Left ventricle myocardium inferior (tissue), 1 donor: Measurements from ENCODE around the gene HRH2. TPM values are rescaled to one million over a fixed set of nuclear protein-coding genes. Genes with fewer than 3 reads are reported as not detected.

ENCODE experiments used
- DNase-seq: peaks from one replicate; pipeline ENCODE4 v3.0.0-alpha.2; 2020
- H3K27ac ChIP-seq: fragments of 200-600 bp; replicated peaks from 2 replicates; pipeline ENCODE4 v1.8.0; 2021
- H3K27me3 ChIP-seq: fragments of 200-600 bp; 2 replicates; pipeline ENCODE4 v1.8.0; 2021; ENCODE audit warnings: low read depth
- H3K36me3 ChIP-seq: fragments of 200-600 bp; 2 replicates; pipeline ENCODE4 v1.8.0; 2021
- H3K4me1 ChIP-seq: fragments of 200-600 bp; 2 replicates; pipeline ENCODE4 v1.8.0; 2021
- H3K4me3 ChIP-seq: fragments of 200-600 bp; 2 replicates; pipeline ENCODE4 v1.8.0; 2021; ENCODE audit warnings: mild to moderate bottlenecking, moderate library complexity
- H3K9me3 ChIP-seq: fragments of 200-600 bp; replicated peaks from 2 replicates; pipeline ENCODE4 v1.8.0; 2021
- CTCF ChIP-seq: fragments of 200-600 bp; IDR thresholded peaks from 2 replicates; pipeline ENCODE4 v1.8.0; 2021; ENCODE audit warnings: antibody characterized with exemption, mild to moderate bottlenecking, borderline replicate concordance
- intact Hi-C: fragments of 100-400 bp; cut with micrococcal nuclease; formaldehyde crosslinking; loops from one replicate; pipeline ENCODE4 v1.11.0; 2022
- total RNA-seq: library from RNA; stranded (reverse); fragmentation: NEBNext Ultra II Directional; extraction: Animal tissue kit (Norgen Biotek cat#: 25700); gene quantifications from one replicate; pipeline ENCODE4 v1.2.1, GENCODE V29; 2021
- donor health status: DM: no; HTN: yes; CAD: no; lungs with severe emphysema.

HRH2 gene
- total RNA-seq, 1 donor from 2014 or later = 47.7 TPM

GRCh38 chr5:175670372-175670771 is 12.5 kb downstream of the HRH2 start:
- Histone ChIP-seq H3K9me3 (no peaks in the 10 kb centered on the region), H3K36me3 (no peaks in the 10 kb centered on the region), H3K4me3 (no peak overlapping the region), H3K4me1 (peaks cover 84% of the 10 kb centered on the region), H3K27ac (peak overlapping the region; percentile 69), H3K27me3 (no peaks in the 10 kb centered on the region)
- intact Hi-C loops = no loop called here
- TF ChIP-seq CTCF = no peak
- DNase-seq = no peak

GRCh38 chr5:175671013-175671412 is 13.1 kb downstream of the HRH2 start:
- no peak for TF ChIP-seq CTCF
- Histone ChIP-seq H3K27me3 (no peaks in the 10 kb centered on the region), H3K27ac (peak overlapping the region; percentile 69), H3K36me3 (no peaks in the 10 kb centered on the region), H3K4me3 (no peak overlapping the region), H3K9me3 (no peaks in the 10 kb centered on the region), H3K4me1 (peaks cover 84% of the 10 kb centered on the region)
- no peak for DNase-seq
- intact Hi-C loops = no loop called here

- H3K27ac ChIP-seq = no peak overlapping the region
- intact Hi-C loops = no loop called here
Measured at GRCh38 chr5:175672976-175673648, 15.2 kb downstream of the HRH2 start.

GRCh38 chr5:175674731-175675346 is 17.0 kb downstream of the HRH2 start:
- Histone ChIP-seq H3K9me3 (no peaks in the 10 kb centered on the region), H3K27me3 (no peaks in the 10 kb centered on the region), H3K27ac (no peak overlapping the region), H3K36me3 (no peaks in the 10 kb centered on the region), H3K4me1 (peaks cover 82% of the 10 kb centered on the region), H3K4me3 (no peak overlapping the region)
- intact Hi-C loops = no loop called here
- no peak for DNase-seq
- TF ChIP-seq CTCF = no peak

More at GRCh38 chr5:175672976-175673648, 15.2 kb downstream of the HRH2 start:
- Histone ChIP-seq H3K36me3 (no peaks in the 10 kb centered on the region), H3K4me3 (no peak overlapping the region), H3K27me3 (no peaks in the 10 kb centered on the region), H3K9me3 (no peaks in the 10 kb centered on the region), H3K4me1 (peaks cover 82% of the 10 kb centered on the region)
- TF ChIP-seq CTCF = no peak
- no peak for DNase-seq

GRCh38 chr5:175675873-175676272 is 18.0 kb downstream of the HRH2 start:
- H3K27me3 ChIP-seq = no peaks in the 10 kb centered on the region
- H3K9me3 ChIP-seq = no peaks in the 10 kb centered on the region
- H3K4me1 ChIP-seq = peaks cover 82% of the 10 kb centered on the region
- H3K36me3 ChIP-seq = no peaks in the 10 kb centered on the region
- no peak for TF ChIP-seq CTCF
- intact Hi-C loops = no loop called here
- no peak for DNase-seq
- H3K27ac ChIP-seq = no peak overlapping the region
- no peak overlapping the region for H3K4me3 ChIP-seq
